Measurements from ENCODE around the gene TMCO5A.

- TF ChIP-seq CTCF (IDR thresholded peaks at IDR 0.05) (no peak), POLR2A (IDR thresholded peaks at IDR 0.05) (no peak), POLR2AphosphoS5 (IDR thresholded peaks at IDR 0.05) (no peak)
Measured at GRCh38 chr15:37984368-37984767, 49.9 kb downstream of the TMCO5A start.

All from prostate gland (tissue), 2 donors.